Loucy (cell line): ENCODE results near the gene TFG.

Experiments
- CTCF ChIP-seq: fragments of 200-600 bp; sonication (generic); conservative IDR thresholded peaks from 2 replicates; pipeline ENCODE4 v1.5.1; 2014; ENCODE audit warnings: mild to moderate bottlenecking, antibody characterized with exemption, low read length
- EZH2phosphoT487 ChIP-seq: fragments of 200-600 bp; IDR thresholded peaks from 2 replicates; pipeline ENCODE4 v1.6.1; 2018; ENCODE audit warnings: antibody characterized with exemption, mild to moderate bottlenecking, moderate library complexity, borderline replicate concordance

DNA sequence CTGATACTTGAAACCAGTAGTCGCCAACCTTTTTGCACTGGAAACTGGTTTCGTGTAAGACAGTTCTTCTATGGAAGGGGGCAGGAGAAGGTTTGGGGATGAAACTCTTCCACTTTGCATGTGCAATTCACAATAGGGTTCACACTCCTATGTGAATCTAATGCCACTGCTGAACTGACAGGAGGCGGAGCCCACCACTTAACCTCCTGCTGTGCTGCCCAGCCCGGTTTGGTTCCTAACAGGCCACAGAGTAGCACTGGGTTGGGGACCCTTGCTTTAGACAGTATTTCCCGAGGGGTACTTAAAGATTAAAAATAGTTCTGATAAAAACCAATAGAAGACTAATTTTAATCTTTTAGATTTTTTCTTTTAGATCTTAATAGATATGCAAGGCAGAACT lies 11.1 kb downstream of the TFG start:
- TF ChIP-seq CTCF (no peak), EZH2phosphoT487 (no peak)
